ENCODE data around the gene STAB2.

DNA sequence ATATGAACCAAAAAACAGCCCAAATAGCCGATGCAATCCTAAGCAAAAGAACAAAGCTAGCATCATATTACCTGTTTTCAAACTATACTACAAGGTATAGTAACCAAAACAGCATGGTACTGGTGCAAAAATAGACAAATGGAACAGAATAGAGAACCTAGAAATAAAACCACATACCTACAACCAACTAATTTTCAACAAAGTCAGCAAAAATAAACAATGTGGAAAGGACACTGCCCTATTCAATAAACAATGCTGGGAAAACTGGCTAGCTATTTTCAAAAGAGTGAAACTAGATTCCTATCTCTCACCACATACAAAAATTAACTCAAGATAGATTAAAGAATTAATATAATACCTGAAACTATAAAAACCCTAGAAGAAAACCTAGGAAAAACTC lies 17.8 kb upstream of the STAB2 start:
- TF ChIP-seq, protein P1, sequence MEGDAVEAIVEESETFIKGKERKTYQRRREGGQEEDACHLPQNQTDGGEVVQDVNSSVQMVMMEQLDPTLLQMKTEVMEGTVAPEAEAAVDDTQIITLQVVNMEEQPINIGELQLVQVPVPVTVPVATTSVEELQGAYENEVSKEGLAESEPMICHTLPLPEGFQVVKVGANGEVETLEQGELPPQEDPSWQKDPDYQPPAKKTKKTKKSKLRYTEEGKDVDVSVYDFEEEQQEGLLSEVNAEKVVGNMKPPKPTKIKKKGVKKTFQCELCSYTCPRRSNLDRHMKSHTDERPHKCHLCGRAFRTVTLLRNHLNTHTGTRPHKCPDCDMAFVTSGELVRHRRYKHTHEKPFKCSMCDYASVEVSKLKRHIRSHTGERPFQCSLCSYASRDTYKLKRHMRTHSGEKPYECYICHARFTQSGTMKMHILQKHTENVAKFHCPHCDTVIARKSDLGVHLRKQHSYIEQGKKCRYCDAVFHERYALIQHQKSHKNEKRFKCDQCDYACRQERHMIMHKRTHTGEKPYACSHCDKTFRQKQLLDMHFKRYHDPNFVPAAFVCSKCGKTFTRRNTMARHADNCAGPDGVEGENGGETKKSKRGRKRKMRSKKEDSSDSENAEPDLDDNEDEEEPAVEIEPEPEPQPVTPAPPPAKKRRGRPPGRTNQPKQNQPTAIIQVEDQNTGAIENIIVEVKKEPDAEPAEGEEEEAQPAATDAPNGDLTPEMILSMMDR (IDR thresholded peaks at IDR 0.05; ENCODE audit: low read depth, low read length, poor library complexity, severe bottlenecking): no peak
- no peak for TF ChIP-seq EZH2phosphoT487 (IDR thresholded peaks at IDR 0.05; ENCODE audit: borderline replicate concordance, low read length)

All from DOHH2 (cell line).